K562 (cell line): Measurements from ENCODE around the gene TBC1D12.

Source experiments
- ATF4 ChIP-seq: fragments of 450-650 bp; formaldehyde crosslinking; IDR thresholded peaks from 2 replicates; pipeline ENCODE4 v1.4.0; 2022; ENCODE audit warnings: mild to moderate bottlenecking, moderate library complexity
- HNRNPH1 ChIP-seq: fragments of 200-400 bp; formaldehyde crosslinking; optimal IDR thresholded peaks from 2 replicates; pipeline ENCODE3; 2017; ENCODE audit warnings: low read depth, mild to moderate bottlenecking, low read length, moderate library complexity
- KLF16 ChIP-seq: IDR thresholded peaks from 2 replicates; pipeline ENCODE4 v1.6.1; 2016; ENCODE audit warnings: antibody characterized with exemption
- PKNOX1 ChIP-seq: fragments of 450-650 bp; IDR thresholded peaks from 2 replicates; pipeline ENCODE4 v1.6.1; 2016
- POLR2A ChIP-seq: fragments of 450-650 bp; conservative IDR thresholded peaks from 2 replicates; pipeline ENCODE4 v1.6.1; 2016
- RB1 ChIP-seq: fragments of 450-650 bp; IDR thresholded peaks from 2 replicates; pipeline ENCODE4 v1.6.1; 2017; ENCODE audit warnings: low read depth, mild to moderate bottlenecking
- SMARCC2 ChIP-seq: fragments of 450-650 bp; IDR thresholded peaks from 2 replicates; pipeline ENCODE4 v1.6.1; 2017; ENCODE audit warnings: antibody characterized with exemption, moderate library complexity, mild to moderate bottlenecking, low read depth
- STAT5B ChIP-seq: fragments of 250-450 bp; sonication (Bioruptor Pico); IDR thresholded peaks from 2 replicates; pipeline ENCODE4 v1.8.0; 2021; ENCODE audit warnings: mild to moderate bottlenecking, inconsistent platforms
- TCF7L2 ChIP-seq: fragments of 150-350 bp; IDR thresholded peaks from 2 replicates; pipeline ENCODE4 v1.6.1; 2016; ENCODE audit warnings: low read depth, mild to moderate bottlenecking, low read length, moderate library complexity
- YY1 ChIP-seq, 3 experiments: IDR thresholded peaks; 2 replicates each; pipeline ENCODE4 v1.6.1; 2011; ENCODE audit warnings: low read length in 2 of 3, mild to moderate bottlenecking in 2 of 3, moderate library complexity in 2 of 3, borderline replicate concordance in 1 of 3, control low read depth in 1 of 3, low read depth in 1 of 3; ENCODE audit not compliant: insufficient read depth in 3 of 3, insufficient replicate concordance in 2 of 3, control insufficient read depth in 1 of 3, insufficient read length in 1 of 3; ENCODE audit errors: extremely low read depth in 1 of 3
- ZNF77 ChIP-seq: fragments of 250-450 bp; sonication (Bioruptor Pico); IDR thresholded peaks from 2 replicates; pipeline ENCODE4 v1.5.0; 2020
- TF ChIP-seq, protein P1 (sequence below), 3 experiments: IDR thresholded peaks in 2 of 3; conservative IDR thresholded peaks in 1 of 3; 2 replicates each; pipeline ENCODE4 v1.5.1; 2011 to 2012; ENCODE audit warnings: low read length in 3 of 3, mild to moderate bottlenecking in 3 of 3, control low read depth in 2 of 3, improper control_type of control experiment in 1 of 3, inconsistent platforms in 1 of 3, low read depth in 1 of 3, mixed read lengths in 1 of 3, moderate library complexity in 1 of 3; ENCODE audit not compliant: insufficient read depth in 2 of 3
- TF ChIP-seq, protein P2 (sequence below): sonication (generic); formaldehyde crosslinking; IDR thresholded peaks from 2 replicates; pipeline ENCODE4 v1.8.1; 2023; ENCODE audit warnings: mild to moderate bottlenecking, missing genetic modification reagents

DNA sequence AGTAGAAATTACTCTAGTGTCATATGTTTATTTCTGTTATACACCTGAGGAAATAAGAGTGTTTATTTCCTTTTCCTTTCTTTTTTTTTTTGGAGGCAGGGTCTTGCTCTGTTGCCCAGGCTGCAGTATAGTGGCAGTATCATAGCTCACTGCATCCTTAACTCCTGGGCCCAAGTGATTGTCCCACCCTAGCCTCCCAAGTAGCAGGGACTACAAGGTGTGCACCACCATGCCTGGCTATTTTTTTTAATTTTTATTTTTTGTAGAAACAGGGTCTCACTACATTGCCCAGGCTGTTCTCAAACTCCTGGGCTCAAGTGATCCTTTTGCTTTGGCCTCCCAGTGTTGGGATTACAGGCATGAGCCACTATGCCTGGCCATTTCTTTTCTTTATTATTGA lies 37.8 kb downstream of the TBC1D12 start:
- TF ChIP-seq ATF4 (CRISPR knock-in tag) (no peak), YY1 (IDR thresholded peaks at IDR 0.05; ENCODE audit: borderline replicate concordance in 1 of 3, control insufficient read depth in 1 of 3, extremely low read depth in 1 of 3, insufficient read depth in 3 of 3, insufficient read length in 1 of 3, insufficient replicate concordance in 2 of 3, low read depth in 1 of 3, low read length in 2 of 3) (no peak), ZNF77 (no peak), POLR2A (no peak), RB1 (no peak), HNRNPH1 (no peak), KLF16 (no peak), TCF7L2 (no peak), SMARCC2 (no peak), PKNOX1 (no peak), STAT5B (CRISPR knock-in tag) (no peak)
- TF ChIP-seq, protein P1, sequence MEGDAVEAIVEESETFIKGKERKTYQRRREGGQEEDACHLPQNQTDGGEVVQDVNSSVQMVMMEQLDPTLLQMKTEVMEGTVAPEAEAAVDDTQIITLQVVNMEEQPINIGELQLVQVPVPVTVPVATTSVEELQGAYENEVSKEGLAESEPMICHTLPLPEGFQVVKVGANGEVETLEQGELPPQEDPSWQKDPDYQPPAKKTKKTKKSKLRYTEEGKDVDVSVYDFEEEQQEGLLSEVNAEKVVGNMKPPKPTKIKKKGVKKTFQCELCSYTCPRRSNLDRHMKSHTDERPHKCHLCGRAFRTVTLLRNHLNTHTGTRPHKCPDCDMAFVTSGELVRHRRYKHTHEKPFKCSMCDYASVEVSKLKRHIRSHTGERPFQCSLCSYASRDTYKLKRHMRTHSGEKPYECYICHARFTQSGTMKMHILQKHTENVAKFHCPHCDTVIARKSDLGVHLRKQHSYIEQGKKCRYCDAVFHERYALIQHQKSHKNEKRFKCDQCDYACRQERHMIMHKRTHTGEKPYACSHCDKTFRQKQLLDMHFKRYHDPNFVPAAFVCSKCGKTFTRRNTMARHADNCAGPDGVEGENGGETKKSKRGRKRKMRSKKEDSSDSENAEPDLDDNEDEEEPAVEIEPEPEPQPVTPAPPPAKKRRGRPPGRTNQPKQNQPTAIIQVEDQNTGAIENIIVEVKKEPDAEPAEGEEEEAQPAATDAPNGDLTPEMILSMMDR (IDR thresholded peaks at IDR 0.05 in 2 of 3, conservative IDR thresholded peaks at IDR 0.05 in 1 of 3; ENCODE audit: insufficient read depth in 2 of 3, low read depth in 1 of 3, low read length in 3 of 3): no peak
- TF ChIP-seq, protein P2, sequence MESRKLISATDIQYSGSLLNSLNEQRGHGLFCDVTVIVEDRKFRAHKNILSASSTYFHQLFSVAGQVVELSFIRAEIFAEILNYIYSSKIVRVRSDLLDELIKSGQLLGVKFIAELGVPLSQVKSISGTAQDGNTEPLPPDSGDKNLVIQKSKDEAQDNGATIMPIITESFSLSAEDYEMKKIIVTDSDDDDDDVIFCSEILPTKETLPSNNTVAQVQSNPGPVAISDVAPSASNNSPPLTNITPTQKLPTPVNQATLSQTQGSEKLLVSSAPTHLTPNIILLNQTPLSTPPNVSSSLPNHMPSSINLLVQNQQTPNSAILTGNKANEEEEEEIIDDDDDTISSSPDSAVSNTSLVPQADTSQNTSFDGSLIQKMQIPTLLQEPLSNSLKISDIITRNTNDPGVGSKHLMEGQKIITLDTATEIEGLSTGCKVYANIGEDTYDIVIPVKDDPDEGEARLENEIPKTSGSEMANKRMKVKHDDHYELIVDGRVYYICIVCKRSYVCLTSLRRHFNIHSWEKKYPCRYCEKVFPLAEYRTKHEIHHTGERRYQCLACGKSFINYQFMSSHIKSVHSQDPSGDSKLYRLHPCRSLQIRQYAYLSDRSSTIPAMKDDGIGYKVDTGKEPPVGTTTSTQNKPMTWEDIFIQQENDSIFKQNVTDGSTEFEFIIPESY (CRISPR knock-in tag): no peak
